T-helper 2 cell treated with Interferon-gamma antibody and Interleukin-4, amounts not matched to agents 5 μg/mL and 100 μg/mL, for 36 hours (primary cell): Measurements from ENCODE around the gene OBSCN.

Experiments used
- DNase-seq: peaks from one replicate; pipeline ENCODE4 v3.0.0; 2021; ENCODE audit warnings: low spot score
- H3K27ac Mint-ChIP-seq: one replicate; pipeline ENCODE4 v1.8.0; 2021; ENCODE audit warnings: mild to moderate bottlenecking, mixed read lengths
- H3K27me3 Mint-ChIP-seq: one replicate; pipeline ENCODE4 v1.8.0; 2021; ENCODE audit warnings: low read depth, mixed read lengths
- H3K36me3 Mint-ChIP-seq: one replicate; pipeline ENCODE4 v1.8.0; 2021; ENCODE audit warnings: low read depth, mixed read lengths
- H3K4me1 Mint-ChIP-seq: one replicate; pipeline ENCODE4 v1.8.0; 2021; ENCODE audit warnings: low read depth, mixed read lengths
- H3K4me3 Mint-ChIP-seq: one replicate; pipeline ENCODE4 v1.8.0; 2022; ENCODE audit warnings: mild to moderate bottlenecking, moderate library complexity, mixed read lengths
- H3K9me3 Mint-ChIP-seq: one replicate; pipeline ENCODE4 v1.8.0; 2021; ENCODE audit warnings: mixed read lengths

The OBSCN gene

GRCh38 chr1:228365271-228366061 lies 157.6 kb downstream of the OBSCN start:
- no peak overlapping the region for H3K4me3 Mint-ChIP-seq
- no peaks in the 10 kb centered on the region for H3K27me3 Mint-ChIP-seq
- H3K36me3 Mint-ChIP-seq: no peaks in the 10 kb centered on the region
- H3K4me1 Mint-ChIP-seq: no peaks in the 10 kb centered on the region
- H3K27ac Mint-ChIP-seq: no peak overlapping the region
- H3K9me3 Mint-ChIP-seq: no peaks in the 10 kb centered on the region
- DNase-seq: no peak

GRCh38 chr1:228366062-228366865 lies 158.4 kb downstream of the OBSCN start:
- Mint-ChIP-seq H3K9me3 (no peaks in the 10 kb centered on the region), H3K4me1 (no peaks in the 10 kb centered on the region), H3K27ac (no peak overlapping the region), H3K4me3 (no peak overlapping the region), H3K27me3 (no peaks in the 10 kb centered on the region), H3K36me3 (no peaks in the 10 kb centered on the region)
- DNase-seq: no peak

- Mint-ChIP-seq H3K9me3 (no peaks in the 10 kb centered on the region), H3K4me3 (no peak overlapping the region), H3K27ac (no peak overlapping the region), H3K4me1 (no peaks in the 10 kb centered on the region), H3K36me3 (no peaks in the 10 kb centered on the region), H3K27me3 (no peaks in the 10 kb centered on the region)
- no peak for DNase-seq
Measured at GRCh38 chr1:228366866-228367741, 159.3 kb downstream of the OBSCN start.

- no peaks in the 10 kb centered on the region for H3K4me1 Mint-ChIP-seq
- DNase-seq: no peak
- no peak overlapping the region for H3K27ac Mint-ChIP-seq
- H3K4me3 Mint-ChIP-seq: no peak overlapping the region
- no peaks in the 10 kb centered on the region for H3K27me3 Mint-ChIP-seq
- no peaks in the 10 kb centered on the region for H3K36me3 Mint-ChIP-seq
- no peaks in the 10 kb centered on the region for H3K9me3 Mint-ChIP-seq
Measured at GRCh38 chr1:228367798-228368791, 160.3 kb downstream of the OBSCN start.

GRCh38 chr1:228368801-228369607 lies 161.2 kb downstream of the OBSCN start:
- no peak overlapping the region for H3K27ac Mint-ChIP-seq
- H3K9me3 Mint-ChIP-seq: no peaks in the 10 kb centered on the region
- DNase-seq: no peak
- H3K4me1 Mint-ChIP-seq: no peaks in the 10 kb centered on the region
- no peak overlapping the region for H3K4me3 Mint-ChIP-seq
- no peaks in the 10 kb centered on the region for H3K36me3 Mint-ChIP-seq
- no peaks in the 10 kb centered on the region for H3K27me3 Mint-ChIP-seq

GRCh38 chr1:228369608-228370438 lies 162.0 kb downstream of the OBSCN start:
- Mint-ChIP-seq H3K4me3 (no peak overlapping the region), H3K27me3 (no peaks in the 10 kb centered on the region), H3K27ac (no peak overlapping the region), H3K9me3 (no peaks in the 10 kb centered on the region), H3K4me1 (no peaks in the 10 kb centered on the region), H3K36me3 (no peaks in the 10 kb centered on the region)
- DNase-seq: no peak

GRCh38 chr1:228370439-228370940 lies 162.6 kb downstream of the OBSCN start:
- Mint-ChIP-seq H3K4me1 (no peaks in the 10 kb centered on the region), H3K36me3 (no peaks in the 10 kb centered on the region), H3K9me3 (no peaks in the 10 kb centered on the region), H3K27me3 (no peaks in the 10 kb centered on the region), H3K4me3 (no peak overlapping the region), H3K27ac (no peak overlapping the region)
- no peak for DNase-seq

GRCh38 chr1:228370941-228371740 lies 163.3 kb downstream of the OBSCN start:
- H3K9me3 Mint-ChIP-seq: no peaks in the 10 kb centered on the region
- no peak overlapping the region for H3K4me3 Mint-ChIP-seq
- H3K27me3 Mint-ChIP-seq: no peaks in the 10 kb centered on the region
- DNase-seq: no peak
- no peaks in the 10 kb centered on the region for H3K4me1 Mint-ChIP-seq
- H3K36me3 Mint-ChIP-seq: no peaks in the 10 kb centered on the region
- H3K27ac Mint-ChIP-seq: no peak overlapping the region

- no peak overlapping the region for H3K27ac Mint-ChIP-seq
- no peaks in the 10 kb centered on the region for H3K36me3 Mint-ChIP-seq
- no peaks in the 10 kb centered on the region for H3K4me1 Mint-ChIP-seq
- H3K4me3 Mint-ChIP-seq: no peak overlapping the region
- H3K27me3 Mint-ChIP-seq: no peaks in the 10 kb centered on the region
- DNase-seq: no peak
- no peaks in the 10 kb centered on the region for H3K9me3 Mint-ChIP-seq
Measured at GRCh38 chr1:228371741-228372182, 163.9 kb downstream of the OBSCN start.

- Mint-ChIP-seq H3K4me3 (no peak overlapping the region), H3K27ac (no peak overlapping the region), H3K4me1 (no peaks in the 10 kb centered on the region), H3K9me3 (no peaks in the 10 kb centered on the region), H3K36me3 (no peaks in the 10 kb centered on the region), H3K27me3 (no peaks in the 10 kb centered on the region)
- DNase-seq: no peak
Measured at GRCh38 chr1:228372183-228373003, 164.5 kb downstream of the OBSCN start.
